GM18505 (cell line): ENCODE data around the gene SUN1.
"Not testable (repeated sequence)": the region's sequence is repeated elsewhere in the genome, so short reads cannot be mapped to it uniquely, and the experiment has no call there.

ENCODE experiments used
- ATAC-seq: cut with Tn5 transposase; IDR thresholded peaks from one replicate; pipeline ENCODE4 v1.9.1; 2021; ENCODE audit not compliant: unreplicated experiment
- POLR2A ChIP-seq: IDR thresholded peaks from 4 replicates; pipeline ENCODE4 v1.6.1; 2011; ENCODE audit warnings: borderline replicate concordance; ENCODE audit not compliant: insufficient read depth, insufficient read length; ENCODE audit errors: extremely low read depth

Gene SUN1

DNA sequence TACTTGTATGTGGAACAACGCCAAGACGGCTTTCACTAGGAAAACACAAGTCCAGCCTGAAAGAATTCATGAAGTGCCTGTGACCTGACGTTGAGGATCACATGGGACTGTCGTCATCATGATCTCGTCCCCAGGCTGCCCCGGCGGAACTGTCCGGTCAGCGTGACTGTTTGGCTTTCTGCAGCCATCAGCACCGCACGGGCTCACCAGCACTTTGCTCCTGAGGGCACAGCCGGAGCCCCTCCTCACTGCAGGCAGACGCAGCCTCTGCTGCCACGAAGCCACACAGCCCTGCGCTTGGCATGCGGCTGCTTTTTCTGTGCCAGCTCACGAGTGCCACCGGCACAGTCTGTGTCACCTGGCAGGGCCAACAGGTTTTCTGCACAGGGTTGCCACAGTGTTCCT, 34.7 kb downstream of the SUN1 start:
- no peak for TF ChIP-seq POLR2A
- no peak for ATAC-seq

DNA sequence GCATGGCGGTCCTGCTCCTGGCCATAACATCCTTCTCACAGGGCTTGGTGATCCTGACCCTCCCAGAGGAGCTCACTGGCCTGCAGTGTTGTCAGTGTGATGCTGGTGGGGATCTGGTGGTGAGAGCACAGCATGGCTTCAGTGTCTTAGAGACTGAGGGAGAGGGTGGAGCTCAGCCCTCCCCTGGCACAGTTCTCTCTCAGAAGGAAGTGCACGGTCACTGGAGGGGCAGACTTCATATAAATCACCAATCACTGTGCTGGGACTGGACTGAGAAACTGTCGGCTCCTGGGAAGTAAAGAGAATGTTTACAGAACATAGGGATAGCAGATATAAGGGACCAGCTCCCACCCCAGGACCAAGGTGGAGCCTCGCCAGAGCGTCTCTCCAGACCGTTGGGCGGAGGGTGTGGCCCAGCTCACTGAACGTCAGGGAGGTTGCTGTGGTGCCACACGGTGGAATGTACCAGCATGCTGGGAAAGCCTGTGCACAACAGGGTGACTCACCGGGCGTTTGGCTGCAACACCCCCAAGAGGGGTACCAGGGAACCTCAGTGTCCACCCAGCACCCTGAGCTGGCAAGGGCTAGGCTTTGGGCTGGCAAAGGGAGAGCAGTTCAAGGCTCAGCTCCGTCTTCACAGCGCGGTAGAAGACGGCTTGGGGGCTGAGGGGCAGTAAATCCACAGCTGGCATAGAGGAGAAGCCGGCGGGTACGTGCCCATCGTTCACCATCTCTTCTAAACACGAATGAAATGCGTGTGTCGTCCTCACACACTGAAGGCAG, 35.3 kb downstream of the SUN1 start:
- no peak for ATAC-seq
- TF ChIP-seq POLR2A: no peak

- TF ChIP-seq POLR2A: no peak
- ATAC-seq: no peak
Measured at GRCh38 chr7:868189-868486, 35.9 kb downstream of the SUN1 start.

- no peak for ATAC-seq
- no peak for TF ChIP-seq POLR2A
Measured at GRCh38 chr7:869348-869747, 37.1 kb downstream of the SUN1 start.

DNA sequence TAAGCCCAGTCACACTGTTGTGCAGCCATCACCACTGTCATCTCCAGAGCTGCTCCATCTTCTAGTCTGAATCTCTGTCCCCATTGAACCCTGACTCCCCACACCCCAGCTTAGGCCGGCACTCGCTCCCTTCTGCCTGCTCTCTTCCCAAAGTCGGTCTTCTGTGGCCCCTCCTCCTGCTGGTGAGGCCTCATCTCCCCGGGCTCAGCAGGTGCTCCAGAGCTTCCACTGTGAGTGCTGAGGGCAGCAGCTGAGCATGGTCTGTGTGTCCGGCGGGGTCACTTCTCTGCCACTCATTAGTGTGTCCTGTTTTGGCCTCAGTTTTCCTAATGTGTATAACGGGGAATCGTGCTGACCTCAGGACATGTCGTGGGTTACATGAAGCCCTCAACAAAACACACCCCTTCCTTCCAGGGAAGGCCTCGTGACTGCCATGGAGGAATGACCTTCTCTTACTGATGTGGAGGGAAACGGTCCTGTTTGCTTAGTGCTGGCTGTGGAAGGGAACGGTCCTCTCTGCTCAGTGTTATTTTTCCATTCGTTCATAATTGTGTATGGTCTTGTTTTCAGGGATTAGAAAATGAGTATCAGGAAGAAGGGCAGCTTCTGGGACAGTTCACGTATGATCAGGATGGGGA, 39.7 kb downstream of the SUN1 start:
- no peak for ATAC-seq

GRCh38 chr7:872685-873084, 40.4 kb downstream of the SUN1 start:
- ATAC-seq: not testable (repeated sequence)

More for the DNA sequence above, 39.7 kb downstream of the SUN1 start:
- no peak for TF ChIP-seq POLR2A

- no peak for TF ChIP-seq POLR2A
- ATAC-seq: no peak
Measured at GRCh38 chr7:873367-874002, 41.2 kb downstream of the SUN1 start.

GRCh38 chr7:874031-874749, 41.9 kb downstream of the SUN1 start:
- ATAC-seq: no peak
- TF ChIP-seq POLR2A: no peak

- TF ChIP-seq POLR2A: no peak
- ATAC-seq: no peak
Measured at GRCh38 chr7:875051-875450, 42.8 kb downstream of the SUN1 start.

DNA sequence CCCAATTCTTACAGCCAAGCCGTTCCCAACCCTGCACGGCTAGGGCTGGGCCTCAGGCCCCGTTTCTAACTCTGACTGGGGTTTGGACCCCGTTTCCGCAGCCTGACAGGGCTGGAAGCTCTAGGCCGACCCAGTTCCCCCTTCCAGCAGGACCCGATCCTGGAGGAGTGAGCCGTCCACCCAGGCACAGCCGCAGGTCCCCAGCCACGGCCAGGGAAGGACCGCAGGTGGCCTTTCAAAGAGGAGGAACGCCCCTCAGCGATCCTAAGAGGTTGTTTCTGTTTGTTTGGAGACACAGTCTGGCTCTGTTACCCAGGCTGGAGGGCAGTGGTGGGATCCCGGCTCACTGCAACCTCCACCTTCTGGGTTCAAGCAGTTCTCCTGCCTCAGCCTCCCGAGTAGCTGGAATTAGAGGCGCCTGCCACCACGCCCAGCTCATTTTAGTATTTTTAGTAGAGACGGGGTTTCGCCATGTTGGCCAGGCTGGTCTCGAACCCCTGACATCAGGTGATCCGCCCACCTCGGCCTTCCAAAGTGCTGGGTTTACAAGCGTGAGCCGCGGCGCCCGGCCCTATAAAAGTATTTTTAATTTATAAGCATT, 43.3 kb downstream of the SUN1 start:
- no peak for ATAC-seq

GRCh38 chr7:876077-876971, 44.0 kb downstream of the SUN1 start, which contains the start of gene GET4:
Gene GET4, plus strand, starts transcription at chr7:876554. Its CDS starts 92 bp downstream, at chr7:876646.
- peak; percentile 66 for ATAC-seq
- peak; percentile 79 for TF ChIP-seq POLR2A

More for the DNA sequence above, 43.3 kb downstream of the SUN1 start:
- TF ChIP-seq POLR2A: no peak

DNA sequence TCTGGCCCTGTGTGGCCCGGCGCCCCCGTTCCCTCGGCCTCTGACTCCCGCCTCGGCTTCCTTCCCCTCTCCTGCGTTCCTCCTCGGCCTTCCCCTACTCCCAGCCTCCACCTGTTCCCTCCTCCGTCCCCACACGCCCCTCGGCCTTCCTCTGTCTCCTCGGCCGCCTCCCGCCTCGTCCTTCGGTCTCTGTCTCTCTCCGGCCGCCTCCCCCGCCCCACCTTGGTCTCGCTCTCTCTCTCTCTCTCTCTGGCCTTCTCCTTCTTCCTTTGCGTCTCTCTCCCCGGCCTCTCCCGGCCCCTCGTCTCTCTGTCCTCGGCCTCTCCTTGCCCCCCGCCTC, 44.7 kb downstream of the SUN1 start:
- no peak for ATAC-seq
- TF ChIP-seq POLR2A: no peak
